ENCODE results near the gene WDR7. TPM values are rescaled to one million over a fixed set of nuclear protein-coding genes. Genes with fewer than 3 reads are reported as not detected.
A peak's percentile ranks its signal among the peaks of the same experiment; 100 is the strongest.
"Not testable (repeated sequence)": the region's sequence is repeated elsewhere in the genome, so short reads cannot be mapped to it uniquely, and the experiment has no call there.

The WDR7 gene
- total and polyA plus RNA-seq, 7 donors, result 3.7 to 45.3 (median 28.5) TPM

DNA sequence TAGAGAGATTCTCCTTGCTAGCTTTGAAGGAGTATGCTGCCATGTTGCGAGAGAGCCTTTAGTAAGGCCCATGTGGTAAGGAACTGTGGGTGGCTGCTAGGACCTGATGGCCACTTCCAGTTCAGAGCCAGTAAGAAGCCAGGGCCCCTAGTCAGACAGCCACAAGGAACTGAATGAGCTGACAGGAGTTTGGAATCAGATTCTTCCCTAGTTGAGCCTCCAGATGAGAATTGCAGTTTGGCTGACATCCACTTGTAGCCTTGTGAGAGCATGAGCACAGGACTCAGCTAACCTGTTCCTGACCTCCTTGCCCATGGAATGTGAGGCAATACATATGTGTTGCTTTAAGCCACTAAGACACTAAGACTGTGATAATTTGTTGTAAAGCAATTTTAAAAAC lies 1.2 kb upstream of the WDR7 start:
- peak overlapping the region in 1 of 4 donors; percentile 91 for H3K27ac ChIP-seq
- no peaks in the 10 kb centered on the region for H3K27me3 ChIP-seq
- H3K36me3 ChIP-seq, result no peaks in the 10 kb centered on the region
- TF ChIP-seq EP300 (IDR thresholded peaks at IDR 0.05) (no peak), POLR2AphosphoS5 (IDR thresholded peaks at IDR 0.05) (no peak), POLR2A (IDR thresholded peaks at IDR 0.05) (no peak)
- TF ChIP-seq, protein P1, sequence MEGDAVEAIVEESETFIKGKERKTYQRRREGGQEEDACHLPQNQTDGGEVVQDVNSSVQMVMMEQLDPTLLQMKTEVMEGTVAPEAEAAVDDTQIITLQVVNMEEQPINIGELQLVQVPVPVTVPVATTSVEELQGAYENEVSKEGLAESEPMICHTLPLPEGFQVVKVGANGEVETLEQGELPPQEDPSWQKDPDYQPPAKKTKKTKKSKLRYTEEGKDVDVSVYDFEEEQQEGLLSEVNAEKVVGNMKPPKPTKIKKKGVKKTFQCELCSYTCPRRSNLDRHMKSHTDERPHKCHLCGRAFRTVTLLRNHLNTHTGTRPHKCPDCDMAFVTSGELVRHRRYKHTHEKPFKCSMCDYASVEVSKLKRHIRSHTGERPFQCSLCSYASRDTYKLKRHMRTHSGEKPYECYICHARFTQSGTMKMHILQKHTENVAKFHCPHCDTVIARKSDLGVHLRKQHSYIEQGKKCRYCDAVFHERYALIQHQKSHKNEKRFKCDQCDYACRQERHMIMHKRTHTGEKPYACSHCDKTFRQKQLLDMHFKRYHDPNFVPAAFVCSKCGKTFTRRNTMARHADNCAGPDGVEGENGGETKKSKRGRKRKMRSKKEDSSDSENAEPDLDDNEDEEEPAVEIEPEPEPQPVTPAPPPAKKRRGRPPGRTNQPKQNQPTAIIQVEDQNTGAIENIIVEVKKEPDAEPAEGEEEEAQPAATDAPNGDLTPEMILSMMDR (IDR thresholded peaks at IDR 0.05), result no peak
- DNase-seq, result no peak
- no peak overlapping the region for H3K4me3 ChIP-seq
- peaks cover 0 to 21% (median 12%) of the 10 kb centered on the region in 4 donors for H3K4me1 ChIP-seq
- no peaks in the 10 kb centered on the region for H3K9me3 ChIP-seq
- intact Hi-C loops (cut with DNase I), result loop anchor here (5.0 kb wide), 1 partner anchor 1418 kb away; no protein-coding TSS in a partner anchor
- 94 to 97% methylated on average over 1 of the region's 1 CpG for WGBS, 2 donors

DNA sequence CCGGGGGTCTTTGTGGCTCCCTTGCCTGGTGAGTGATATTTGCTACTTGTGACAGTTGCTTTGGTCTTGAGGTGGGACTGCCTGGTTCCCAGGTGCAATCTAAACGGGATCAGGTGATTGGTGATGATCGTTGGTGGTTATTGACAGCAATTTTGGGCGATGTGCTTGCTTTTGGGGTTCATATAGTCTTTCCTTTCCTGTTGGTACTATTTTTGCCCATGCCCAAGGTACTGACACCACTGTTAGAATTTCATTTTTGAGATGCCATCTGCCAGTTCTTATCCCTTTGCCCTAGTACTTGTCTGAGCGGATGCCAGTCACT lies 573 bp downstream of the WDR7 start:
- WGBS, 2 donors, result 3 to 7% methylated on average over 5 of the region's 5 CpGs
- no peak for DNase-seq
- no peak for TF ChIP-seq POLR2AphosphoS5 (IDR thresholded peaks at IDR 0.05)
- no peak for TF ChIP-seq POLR2A (IDR thresholded peaks at IDR 0.05)
- TF ChIP-seq, protein P1 (IDR thresholded peaks at IDR 0.05), result no peak
- no peak for TF ChIP-seq EP300 (IDR thresholded peaks at IDR 0.05)
- Histone ChIP-seq H3K36me3 (no peaks in the 10 kb centered on the region), H3K4me3 (peak overlapping the region; percentile 84 to 92 (median 88)), H3K27me3 (no peaks in the 10 kb centered on the region), H3K9me3 (no peaks in the 10 kb centered on the region), H3K27ac (peak overlapping the region; percentile 87 to 91 (median 90)), H3K4me1 (peaks cover 0 to 21% (median 12%) of the 10 kb centered on the region in 4 donors)
- intact Hi-C loops (cut with DNase I), result loop anchor here (1.0 to 5.0 kb wide), 2 partner anchors 13 to 1419 kb away; partner anchors contain the start of gene TXNL1

DNA sequence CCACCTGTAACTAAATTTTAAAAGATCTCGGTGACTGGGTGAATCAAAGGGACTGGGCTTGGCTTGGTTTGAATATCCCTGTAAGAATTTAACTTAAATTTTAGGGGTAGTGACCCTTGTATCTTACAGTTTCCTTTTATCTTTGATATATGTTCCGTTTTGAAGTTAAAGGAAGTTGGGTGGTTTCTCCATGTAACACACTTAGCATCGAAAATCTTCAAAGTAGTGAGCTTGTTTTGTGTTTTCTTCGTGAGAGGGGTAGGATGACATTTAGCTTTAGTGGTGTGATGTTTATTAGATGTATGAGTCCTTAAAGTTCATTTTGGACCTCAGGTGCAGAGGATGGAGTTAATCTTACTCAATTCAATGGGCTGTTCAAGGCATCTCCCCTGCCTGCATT lies 1.6 kb downstream of the WDR7 start:
- intact Hi-C loops (cut with DNase I), result loop anchor here (5.0 kb wide), 1 partner anchor 1421 kb away; no protein-coding TSS in a partner anchor
- Histone ChIP-seq H3K27ac (no peak overlapping the region), H3K27me3 (no peaks in the 10 kb centered on the region), H3K4me1 (peaks cover 0 to 21% (median 12%) of the 10 kb centered on the region in 4 donors), H3K4me3 (no peak overlapping the region), H3K36me3 (no peaks in the 10 kb centered on the region), H3K9me3 (no peaks in the 10 kb centered on the region)
- TF ChIP-seq EP300 (IDR thresholded peaks at IDR 0.05) (no peak), POLR2A (IDR thresholded peaks at IDR 0.05) (no peak), POLR2AphosphoS5 (IDR thresholded peaks at IDR 0.05) (no peak)
- TF ChIP-seq, protein P1 (IDR thresholded peaks at IDR 0.05), result no peak
- no peak for DNase-seq
- WGBS, 2 donors, result 22 to 29% methylated on average over 4 of the region's 4 CpGs

DNA sequence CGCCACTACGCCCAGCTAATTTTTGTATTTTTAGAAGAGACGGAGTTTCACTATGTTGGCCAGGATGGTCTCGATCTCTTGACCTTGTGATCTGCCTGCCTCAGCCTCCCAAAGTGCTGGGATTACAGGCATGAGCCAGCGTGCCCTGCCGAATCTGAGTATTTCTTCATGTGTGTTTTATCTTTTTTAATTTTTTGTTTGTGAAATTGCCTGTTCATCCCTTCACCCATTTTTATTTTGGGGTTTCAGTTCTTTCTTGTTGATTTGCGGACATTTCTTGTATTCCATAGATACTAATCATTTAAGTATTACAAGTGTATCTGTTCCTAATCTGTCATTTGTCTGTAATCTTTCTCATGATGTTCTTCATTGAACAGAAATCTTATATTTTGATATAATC lies 3.1 kb downstream of the WDR7 start:
- H3K9me3 ChIP-seq, H3K4me3 ChIP-seq, H3K27me3 ChIP-seq, H3K27ac ChIP-seq, H3K36me3 ChIP-seq, DNase-seq: not testable (repeated sequence)
- H3K4me1 ChIP-seq, result peaks cover 0 to 21% (median 13%) of the 10 kb centered on the region in 4 donors
- intact Hi-C loops (cut with DNase I), result loop anchor here (5.0 kb wide), 1 partner anchor 1422 kb away; no protein-coding TSS in a partner anchor
- WGBS, 2 donors, result 97 to 98% methylated on average over 7 of the region's 7 CpGs

DNA sequence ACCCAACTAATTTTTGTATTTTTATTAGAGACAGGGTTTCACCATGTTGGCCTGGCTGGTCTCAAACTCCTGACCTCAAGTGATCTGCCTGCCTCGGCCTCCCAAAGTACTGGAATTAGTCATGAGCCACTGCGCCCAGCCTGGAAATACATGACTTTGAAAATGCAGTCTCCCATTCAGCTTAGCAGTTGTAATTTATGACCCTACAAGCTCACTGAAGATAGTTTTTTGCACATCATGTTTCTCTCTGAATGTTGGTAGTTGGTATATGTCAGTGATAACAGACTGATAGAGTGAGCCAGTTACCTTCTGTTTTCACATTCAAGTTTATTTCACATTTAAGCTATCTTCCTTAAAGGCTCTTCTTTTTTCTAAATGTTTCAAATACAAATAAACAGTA lies 7.1 kb downstream of the WDR7 start:
- intact Hi-C loops (cut with DNase I), result no loop called here
- no peak for DNase-seq
- Histone ChIP-seq H3K4me1 (peaks cover 0 to 2% (median 0%) of the 10 kb centered on the region in 4 donors), H3K4me3 (no peak overlapping the region), H3K9me3 (no peaks in the 10 kb centered on the region), H3K36me3 (no peaks in the 10 kb centered on the region), H3K27me3 (no peaks in the 10 kb centered on the region), H3K27ac (no peak overlapping the region)
- 94 to 95% methylated on average over 2 of the region's 2 CpGs for WGBS, 2 donors
- TF ChIP-seq POLR2AphosphoS5 (IDR thresholded peaks at IDR 0.05) (no peak), POLR2A (IDR thresholded peaks at IDR 0.05) (no peak), EP300 (IDR thresholded peaks at IDR 0.05) (no peak)
- TF ChIP-seq, protein P1 (IDR thresholded peaks at IDR 0.05), result no peak
